Calu3 (cell line): ENCODE measurements around the gene DUSP2. TPM values are rescaled to one million over a fixed set of nuclear protein-coding genes. Genes with fewer than 3 reads are reported as not detected.
A peak's percentile ranks its signal among the peaks of the same experiment; 100 is the strongest.

Source experiments
- BruUV-seq: library from RNA; stranded (reverse); fragments of 400-500 nt; replicated peaks from 2 replicates; lab custom pipeline; 2021; lab: Mats Ljungman, UMichigan
- CTCF ChIA-PET: fragments of 300-600 bp; sonication (Branson Sonifier 250); formaldehyde crosslinking; loops from one replicate; lab custom pipeline; 2022; ENCODE audit warnings: antibody characterized with exemption; lab: Charles Lee
- DNase-seq: peaks from one replicate; pipeline ENCODE4 v3.0.0; 2022
- H3K27ac Mint-ChIP-seq: one replicate; pipeline ENCODE4 v1.8.0; 2022; ENCODE audit warnings: mixed read lengths; ENCODE audit not compliant: unreplicated experiment
- H3K27me3 Mint-ChIP-seq: one replicate; pipeline ENCODE4 v1.8.0; 2022; ENCODE audit warnings: mixed read lengths; ENCODE audit not compliant: unreplicated experiment
- H3K36me3 Mint-ChIP-seq: one replicate; pipeline ENCODE4 v1.8.0; 2022; ENCODE audit warnings: mild to moderate bottlenecking, moderate library complexity, mixed read lengths; ENCODE audit not compliant: insufficient read depth, unreplicated experiment
- H3K4me1 Mint-ChIP-seq: one replicate; pipeline ENCODE4 v1.8.0; 2022; ENCODE audit warnings: mild to moderate bottlenecking, low read depth, mixed read lengths; ENCODE audit not compliant: unreplicated experiment
- H3K4me3 Mint-ChIP-seq: one replicate; pipeline ENCODE4 v1.8.0; 2022; ENCODE audit warnings: mild to moderate bottlenecking, low read depth, moderate library complexity, mixed read lengths; ENCODE audit not compliant: unreplicated experiment
- H3K9me3 Mint-ChIP-seq: one replicate; pipeline ENCODE4 v1.8.0; 2022; ENCODE audit warnings: low read depth, mixed read lengths; ENCODE audit not compliant: unreplicated experiment
- CTCF ChIP-seq: fragments of 200-600 bp; IDR thresholded peaks from one replicate; pipeline ENCODE4 v1.8.0; 2022; ENCODE audit warnings: antibody characterized with exemption; ENCODE audit not compliant: unreplicated experiment
- intact Hi-C: fragments of 100-400 bp; cut with micrococcal nuclease; formaldehyde crosslinking; loops from one replicate; pipeline ENCODE4 v1.10.0; 2022; ENCODE audit not compliant: unreplicated experiment
- total RNA-seq: library from RNA; stranded (reverse); gene quantifications from 2 replicates; pipeline ENCODE4 v1.2.3, GENCODE V29; 2022

DUSP2 gene
- total RNA-seq, 1 experiment from 2014 or later, result 4.1 TPM

- intact Hi-C loops, result no loop called here
- no peak for TF ChIP-seq CTCF
- CTCF ChIA-PET, result no interaction called here
- BruUV-seq, result no TSS peak
- Mint-ChIP-seq H3K27me3 (peaks cover 80% of the 10 kb centered on the region), H3K9me3 (no peaks in the 10 kb centered on the region), H3K36me3 (peaks cover 14% of the 10 kb centered on the region), H3K4me3 (no peak overlapping the region), H3K4me1 (no peaks in the 10 kb centered on the region), H3K27ac (no peak overlapping the region)
- DNase-seq, result no peak
Observed at GRCh38 chr2:96120091-96120720, 25.0 kb downstream of the DUSP2 start.

DNA sequence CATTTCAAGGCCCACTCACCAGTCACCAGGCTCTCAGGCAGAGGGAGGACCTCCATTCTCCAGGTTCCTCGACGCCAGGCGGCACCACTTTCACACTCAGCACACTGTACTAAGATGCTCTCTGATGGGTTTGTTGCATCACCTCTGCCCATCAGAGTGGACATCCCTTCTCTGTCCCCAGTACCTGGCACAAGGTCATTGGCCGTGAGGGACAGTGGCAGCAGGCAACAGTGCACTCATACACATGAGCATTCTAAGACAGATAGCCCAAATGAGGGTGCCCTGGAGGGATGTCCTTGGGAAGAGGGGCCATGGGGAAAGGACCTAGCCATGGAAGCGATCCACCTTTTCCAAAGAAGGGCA, 25.9 kb downstream of the DUSP2 start:
- Mint-ChIP-seq H3K9me3 (no peaks in the 10 kb centered on the region), H3K36me3 (peaks cover 16% of the 10 kb centered on the region), H3K4me1 (no peaks in the 10 kb centered on the region), H3K27me3 (peaks cover 80% of the 10 kb centered on the region), H3K4me3 (no peak overlapping the region), H3K27ac (no peak overlapping the region)
- no peak for DNase-seq
- no TSS peak for BruUV-seq
- TF ChIP-seq CTCF, result no peak
- intact Hi-C loops, result no loop called here
- CTCF ChIA-PET, result no interaction called here

GRCh38 chr2:96118698-96119388, 26.4 kb downstream of the DUSP2 start:
- Mint-ChIP-seq H3K4me3 (no peak overlapping the region), H3K9me3 (no peaks in the 10 kb centered on the region), H3K27me3 (peaks cover 81% of the 10 kb centered on the region), H3K36me3 (peaks cover 16% of the 10 kb centered on the region), H3K4me1 (no peaks in the 10 kb centered on the region), H3K27ac (no peak overlapping the region)
- no TSS peak for BruUV-seq
- CTCF ChIA-PET, result interaction anchor here (2.2 kb wide), 1 partner anchor 126 kb away, joined by 11 read pairs; no protein-coding TSS in a partner anchor
- TF ChIP-seq CTCF, result no peak
- no peak for DNase-seq
- intact Hi-C loops, result no loop called here

DNA sequence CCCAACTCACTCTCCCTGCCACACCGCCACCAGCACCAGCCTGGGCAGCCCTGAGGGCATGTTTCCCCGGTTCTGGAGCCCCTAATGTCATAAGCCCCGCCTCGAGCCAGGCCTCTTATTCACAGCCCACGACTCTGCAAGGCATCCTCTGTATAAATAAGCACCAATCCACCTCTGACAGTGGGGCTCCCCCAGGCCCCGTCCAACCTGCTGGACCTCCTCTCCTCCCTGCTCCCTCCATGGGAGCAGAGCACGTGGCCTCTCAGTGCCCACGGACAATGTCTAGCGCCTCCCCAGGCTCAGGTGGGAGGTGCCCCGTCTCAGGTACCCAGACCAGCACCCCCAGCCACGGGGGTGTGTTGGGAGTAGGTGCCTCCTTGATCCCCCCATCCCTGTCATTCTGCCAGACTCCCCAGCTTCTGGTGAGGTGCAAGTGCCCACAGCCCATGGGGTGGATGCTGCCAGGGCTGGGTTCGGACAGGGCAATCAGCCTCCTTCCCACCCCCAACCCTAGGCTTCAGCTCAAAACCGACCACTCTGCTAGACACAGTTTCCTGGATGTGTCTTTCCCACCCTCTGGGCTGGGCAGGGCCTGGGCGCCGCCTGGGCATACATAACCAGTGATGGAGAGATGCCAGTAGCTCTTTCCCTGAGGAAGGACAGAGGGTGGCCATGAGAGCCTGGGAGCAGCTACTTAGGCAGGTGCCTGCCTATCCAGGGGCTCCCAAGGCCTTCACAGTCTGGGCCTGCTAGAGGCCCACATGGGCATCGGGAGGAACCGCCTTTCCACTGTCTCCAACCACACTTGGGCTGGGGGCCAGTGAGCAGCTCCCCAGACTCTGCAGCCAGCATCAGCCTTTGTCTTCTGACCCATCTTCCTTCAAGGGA, 27.3 kb downstream of the DUSP2 start:
- Mint-ChIP-seq H3K27me3 (peaks cover 81% of the 10 kb centered on the region), H3K9me3 (no peaks in the 10 kb centered on the region), H3K27ac (no peak overlapping the region), H3K4me3 (peak overlapping the region; percentile 43), H3K36me3 (peaks cover 16% of the 10 kb centered on the region), H3K4me1 (no peaks in the 10 kb centered on the region)
- peak; percentile 30 for TF ChIP-seq CTCF
- peak; percentile 53 for DNase-seq
- no TSS peak for BruUV-seq
- intact Hi-C loops, result no loop called here
- CTCF ChIA-PET, result interaction anchor here (1.3 to 2.2 kb wide), 2 partner anchors 14 to 125 kb away, joined by 5 to 11 read pairs; no protein-coding TSS in a partner anchor
